OCI-LY7 (cell line): ENCODE measurements around the gene CFAP61.

ENCODE experiments used
- EZH2phosphoT487 ChIP-seq: fragments of 200-600 bp; sonication (generic); IDR thresholded peaks from 2 replicates; pipeline ENCODE4 v1.6.1; 2018; ENCODE audit warnings: low read depth, borderline replicate concordance, mild to moderate bottlenecking, mixed run types, antibody characterized with exemption, low read length, moderate library complexity, mixed read lengths
- TF ChIP-seq, protein P1 (sequence below): fragments of 200-600 bp; sonication (generic); conservative IDR thresholded peaks from 2 replicates; pipeline ENCODE4 v1.5.1; 2014; ENCODE audit warnings: mild to moderate bottlenecking, antibody characterized with exemption, low read length, moderate library complexity, mixed read lengths

GRCh38 chr20:20143646-20144045, 91.3 kb downstream of the CFAP61 start:
- TF ChIP-seq, protein P1, sequence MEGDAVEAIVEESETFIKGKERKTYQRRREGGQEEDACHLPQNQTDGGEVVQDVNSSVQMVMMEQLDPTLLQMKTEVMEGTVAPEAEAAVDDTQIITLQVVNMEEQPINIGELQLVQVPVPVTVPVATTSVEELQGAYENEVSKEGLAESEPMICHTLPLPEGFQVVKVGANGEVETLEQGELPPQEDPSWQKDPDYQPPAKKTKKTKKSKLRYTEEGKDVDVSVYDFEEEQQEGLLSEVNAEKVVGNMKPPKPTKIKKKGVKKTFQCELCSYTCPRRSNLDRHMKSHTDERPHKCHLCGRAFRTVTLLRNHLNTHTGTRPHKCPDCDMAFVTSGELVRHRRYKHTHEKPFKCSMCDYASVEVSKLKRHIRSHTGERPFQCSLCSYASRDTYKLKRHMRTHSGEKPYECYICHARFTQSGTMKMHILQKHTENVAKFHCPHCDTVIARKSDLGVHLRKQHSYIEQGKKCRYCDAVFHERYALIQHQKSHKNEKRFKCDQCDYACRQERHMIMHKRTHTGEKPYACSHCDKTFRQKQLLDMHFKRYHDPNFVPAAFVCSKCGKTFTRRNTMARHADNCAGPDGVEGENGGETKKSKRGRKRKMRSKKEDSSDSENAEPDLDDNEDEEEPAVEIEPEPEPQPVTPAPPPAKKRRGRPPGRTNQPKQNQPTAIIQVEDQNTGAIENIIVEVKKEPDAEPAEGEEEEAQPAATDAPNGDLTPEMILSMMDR = no peak
- TF ChIP-seq EZH2phosphoT487 = no peak
